Astrocyte (in vitro differentiated cells and primary cell): ENCODE measurements around the gene AVL9. TPM values are rescaled to one million over a fixed set of nuclear protein-coding genes. Genes with fewer than 3 reads are reported as not detected.

Experiments used
- DNase-seq: peaks from one replicate; pipeline ENCODE4 v3.0.0-alpha.2; 2010; ENCODE audit warnings: low read depth
- FAIRE-seq: peaks from 2 replicates; lab custom pipeline; 2011; peaks lifted over from hg19 to GRCh38; lab: Jason Lieb, UNC
- H2AFZ ChIP-seq: 2 replicates; pipeline ENCODE4 v1.6.0; 2012; ENCODE audit warnings: low read depth, low read length, inconsistent platforms
- H3K27ac ChIP-seq: 2 replicates; pipeline ENCODE4 v1.5.1; 2011; ENCODE audit warnings: low read depth, low read length, inconsistent platforms
- H3K27me3 ChIP-seq: 2 replicates; pipeline ENCODE4 v1.6.0; 2011; ENCODE audit warnings: low read length, inconsistent platforms; ENCODE audit not compliant: insufficient read depth
- H3K36me3 ChIP-seq: 2 replicates; pipeline ENCODE4 v1.5.1; 2011; ENCODE audit warnings: low read length, inconsistent platforms; ENCODE audit not compliant: insufficient read depth
- H3K4me1 ChIP-seq: 2 replicates; pipeline ENCODE4 v1.5.1; 2011; ENCODE audit warnings: low read length, inconsistent platforms; ENCODE audit not compliant: insufficient read depth
- H3K4me2 ChIP-seq: 2 replicates; pipeline ENCODE4 v1.6.0; 2012; ENCODE audit warnings: low read length, inconsistent platforms
- H3K4me3 ChIP-seq: 2 replicates; pipeline ENCODE4 v1.5.1; 2011; ENCODE audit warnings: low read depth, mild to moderate bottlenecking, low read length, inconsistent platforms; ENCODE audit not compliant: insufficient read depth
- H3K79me2 ChIP-seq: 2 replicates; pipeline ENCODE4 v1.6.0; 2012; ENCODE audit warnings: mild to moderate bottlenecking, low read length, inconsistent platforms; ENCODE audit not compliant: insufficient read depth
- H3K9ac ChIP-seq: 2 replicates; pipeline ENCODE4 v1.6.0; 2012; ENCODE audit warnings: mild to moderate bottlenecking, low read length, inconsistent platforms
- H3K9me3 ChIP-seq: 2 replicates; pipeline ENCODE4 v1.5.1; 2012; ENCODE audit warnings: low read depth, mild to moderate bottlenecking, low read length, inconsistent platforms; ENCODE audit not compliant: insufficient read depth
- H4K20me1 ChIP-seq: 2 replicates; pipeline ENCODE4 v1.6.0; 2012; ENCODE audit warnings: low read length, inconsistent platforms; ENCODE audit not compliant: insufficient read depth
- H3K27ac Mint-ChIP-seq: one replicate; pipeline ENCODE4 v1.8.0; 2021; ENCODE audit warnings: mild to moderate bottlenecking, mixed read lengths; ENCODE audit not compliant: unreplicated experiment
- H3K27me3 Mint-ChIP-seq: one replicate; pipeline ENCODE4 v1.8.0; 2021; ENCODE audit warnings: low read depth, mixed read lengths; ENCODE audit not compliant: unreplicated experiment
- H3K36me3 Mint-ChIP-seq: one replicate; pipeline ENCODE4 v1.8.0; 2021; ENCODE audit warnings: low read depth, mixed read lengths; ENCODE audit not compliant: unreplicated experiment
- H3K4me1 Mint-ChIP-seq: one replicate; pipeline ENCODE4 v1.8.0; 2021; ENCODE audit warnings: low read depth, mixed read lengths; ENCODE audit not compliant: unreplicated experiment
- H3K4me3 Mint-ChIP-seq: one replicate; pipeline ENCODE4 v1.8.0; 2021; ENCODE audit warnings: mild to moderate bottlenecking, moderate library complexity, mixed read lengths; ENCODE audit not compliant: unreplicated experiment
- H3K9me3 Mint-ChIP-seq: one replicate; pipeline ENCODE4 v1.8.0; 2021; ENCODE audit warnings: mild to moderate bottlenecking, mixed read lengths; ENCODE audit not compliant: unreplicated experiment
- CTCF ChIP-seq: IDR thresholded peaks from 2 replicates; pipeline ENCODE4 v1.5.1; 2011; ENCODE audit warnings: low read depth, mild to moderate bottlenecking, inconsistent platforms, low read length, moderate library complexity; ENCODE audit not compliant: insufficient read depth
- EZH2 ChIP-seq: IDR thresholded peaks from 2 replicates; pipeline ENCODE4 v1.6.1; 2012; ENCODE audit warnings: mild to moderate bottlenecking, low read length, inconsistent platforms; ENCODE audit not compliant: insufficient read depth
- total RNA-seq: library from RNA; stranded (reverse); gene quantifications from 2 replicates; pipeline ENCODE4 v1.2.1, GENCODE V29; 2021

AVL9 gene
- total RNA-seq, 1 donor from 2014 or later = 28.2 TPM

- Histone ChIP-seq H3K4me2 (peak overlapping the region; percentile 80), H3K4me1 (peaks cover 29% of the 10 kb centered on the region), H4K20me1 (peaks cover 20% of the 10 kb centered on the region), H2AFZ (no peak overlapping the region), H3K4me3 (peak overlapping the region; percentile 34), H3K27me3 (no peaks in the 10 kb centered on the region), H3K79me2 (peaks cover 96% of the 10 kb centered on the region), H3K9ac (peak overlapping the region; percentile 48), H3K27ac (peak overlapping the region; percentile 75), H3K36me3 (no peaks in the 10 kb centered on the region), H3K9me3 (no peaks in the 10 kb centered on the region)
- FAIRE-seq (no peak), DNase-seq (peak; percentile 72)
- H3K9me3 Mint-ChIP-seq = peaks cover 3% of the 10 kb centered on the region
- no peaks in the 10 kb centered on the region for H3K27me3 Mint-ChIP-seq
- peaks cover 26% of the 10 kb centered on the region for H3K4me1 Mint-ChIP-seq
- peaks cover 5% of the 10 kb centered on the region for H3K36me3 Mint-ChIP-seq
- TF ChIP-seq CTCF (no peak), EZH2 (no peak)
- no peak overlapping the region for H3K27ac Mint-ChIP-seq
- H3K4me3 Mint-ChIP-seq = no peak overlapping the region
Observed at GRCh38 chr7:32500922-32501341, 5.6 kb downstream of the AVL9 start.

- Histone ChIP-seq H3K27ac (peak overlapping the region; percentile 75), H3K9me3 (no peaks in the 10 kb centered on the region), H3K9ac (peak overlapping the region; percentile 48), H3K4me2 (peak overlapping the region; percentile 80), H4K20me1 (peaks cover 20% of the 10 kb centered on the region), H3K36me3 (no peaks in the 10 kb centered on the region), H2AFZ (no peak overlapping the region), H3K4me3 (peak overlapping the region; percentile 34), H3K27me3 (no peaks in the 10 kb centered on the region), H3K4me1 (peaks cover 32% of the 10 kb centered on the region), H3K79me2 (peaks cover 95% of the 10 kb centered on the region)
- FAIRE-seq = peak; percentile 52
- Mint-ChIP-seq H3K36me3 (peaks cover 5% of the 10 kb centered on the region), H3K27me3 (no peaks in the 10 kb centered on the region), H3K27ac (peak overlapping the region; percentile 59), H3K9me3 (peaks cover 3% of the 10 kb centered on the region), H3K4me1 (peaks cover 30% of the 10 kb centered on the region), H3K4me3 (peak overlapping the region; percentile 14)
- TF ChIP-seq CTCF (no peak), EZH2 (no peak)
- DNase-seq = peak; percentile 82
Observed at GRCh38 chr7:32501522-32501921, 6.2 kb downstream of the AVL9 start.

GRCh38 chr7:32502728-32503127 lies 7.4 kb downstream of the AVL9 start:
- Histone ChIP-seq H3K4me2 (no peak overlapping the region), H3K27me3 (no peaks in the 10 kb centered on the region), H3K9me3 (no peaks in the 10 kb centered on the region), H3K27ac (no peak overlapping the region), H3K4me3 (no peak overlapping the region), H3K4me1 (peaks cover 31% of the 10 kb centered on the region), H2AFZ (no peak overlapping the region), H3K79me2 (peaks cover 95% of the 10 kb centered on the region), H3K36me3 (no peaks in the 10 kb centered on the region), H3K9ac (no peak overlapping the region), H4K20me1 (peaks cover 25% of the 10 kb centered on the region)
- peaks cover 32% of the 10 kb centered on the region for H3K4me1 Mint-ChIP-seq
- H3K9me3 Mint-ChIP-seq = peaks cover 3% of the 10 kb centered on the region
- no peaks in the 10 kb centered on the region for H3K27me3 Mint-ChIP-seq
- peak overlapping the region; percentile 81 for H3K27ac Mint-ChIP-seq
- FAIRE-seq (no peak), DNase-seq (no peak)
- H3K36me3 Mint-ChIP-seq = peaks cover 5% of the 10 kb centered on the region
- TF ChIP-seq CTCF (no peak), EZH2 (no peak)
- no peak overlapping the region for H3K4me3 Mint-ChIP-seq
